DMS 273 (cell line): ENCODE results near the gene IKZF1.
A peak's percentile ranks its signal among the peaks of the same experiment; 100 is the strongest.

Experiments used
- DNase-seq: peaks from one replicate; lab custom pipeline; 2025; ENCODE audit not compliant: unreplicated experiment; lab: John Stamatoyannopoulos, UW

The IKZF1 gene

DNA sequence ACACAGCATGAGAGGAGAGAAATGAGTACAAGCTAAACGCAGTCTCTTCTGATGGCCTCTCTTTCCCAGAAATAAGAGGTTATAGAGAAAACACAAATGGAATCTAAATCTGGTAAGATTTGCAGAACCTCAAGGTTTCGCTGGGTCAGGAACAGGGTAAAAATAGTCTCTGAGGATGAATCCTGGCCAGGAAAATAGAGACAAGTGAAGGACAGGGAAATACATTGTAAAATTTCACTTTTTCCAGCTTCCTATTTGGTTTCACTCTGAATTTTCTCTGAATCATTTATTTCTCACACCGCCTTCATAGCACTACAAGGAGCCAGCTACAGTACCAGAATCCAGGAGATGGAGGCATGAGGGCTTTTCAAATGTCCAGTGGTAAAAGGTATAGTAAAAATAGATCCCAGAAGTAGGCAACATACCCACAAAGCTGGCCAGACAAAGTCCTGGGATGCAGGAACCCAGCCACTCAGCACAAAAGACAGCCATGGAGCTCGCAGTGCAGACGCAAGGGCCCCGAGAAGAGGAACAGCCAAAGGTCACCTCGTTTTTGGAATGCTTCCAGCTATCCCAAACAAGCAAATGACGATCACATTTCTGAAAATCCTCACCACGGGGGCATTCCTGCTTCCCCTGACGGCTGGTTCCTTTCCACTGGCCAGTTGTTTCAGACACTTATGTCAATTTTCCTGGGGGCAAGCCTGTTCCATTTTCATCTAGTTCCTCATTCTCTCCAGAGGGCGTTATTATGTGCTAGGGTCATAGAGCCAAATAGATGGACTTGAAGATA lies 21.5 kb upstream of the IKZF1 start:
- no peak for DNase-seq

DNA sequence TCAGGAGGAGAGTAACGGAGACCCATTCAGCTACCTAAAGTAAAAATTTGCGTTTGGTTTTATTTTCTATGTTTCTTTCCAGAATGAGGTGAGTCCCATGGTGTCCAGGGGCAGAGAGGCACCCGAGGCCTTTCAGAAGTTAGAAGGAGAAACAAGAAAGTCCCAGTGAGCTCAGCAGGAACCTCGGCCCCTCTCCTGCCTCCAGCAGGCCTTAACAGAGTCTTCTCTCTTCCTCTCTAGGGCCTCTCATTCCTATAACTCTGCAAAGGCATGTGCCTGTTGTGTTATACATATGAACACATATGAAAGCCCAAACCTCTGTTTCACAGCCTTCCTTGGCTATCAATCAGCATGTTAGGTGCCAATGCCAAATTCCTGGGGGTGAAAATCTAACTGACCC lies 20.8 kb upstream of the IKZF1 start:
- no peak for DNase-seq

DNA sequence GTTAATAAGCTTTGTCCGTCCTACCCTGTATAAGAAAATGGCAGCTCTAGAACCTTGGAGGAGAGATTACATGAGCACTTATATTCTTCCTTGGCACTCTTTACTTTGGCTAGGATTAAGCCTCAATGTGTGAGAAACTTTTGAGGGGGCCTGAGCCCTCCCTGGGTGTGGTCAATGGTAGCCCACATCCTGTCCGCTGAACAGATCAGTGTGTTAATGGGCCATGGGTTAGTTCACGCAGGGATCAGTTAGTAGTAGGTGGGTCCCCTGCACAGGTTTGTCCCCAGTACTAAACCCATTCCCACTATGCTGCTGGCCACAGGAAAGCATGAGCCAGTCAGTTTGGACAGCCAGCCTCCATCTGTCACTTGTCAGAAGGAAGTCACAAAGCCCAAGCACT lies 20.2 kb upstream of the IKZF1 start:
- DNase-seq: no peak

DNA sequence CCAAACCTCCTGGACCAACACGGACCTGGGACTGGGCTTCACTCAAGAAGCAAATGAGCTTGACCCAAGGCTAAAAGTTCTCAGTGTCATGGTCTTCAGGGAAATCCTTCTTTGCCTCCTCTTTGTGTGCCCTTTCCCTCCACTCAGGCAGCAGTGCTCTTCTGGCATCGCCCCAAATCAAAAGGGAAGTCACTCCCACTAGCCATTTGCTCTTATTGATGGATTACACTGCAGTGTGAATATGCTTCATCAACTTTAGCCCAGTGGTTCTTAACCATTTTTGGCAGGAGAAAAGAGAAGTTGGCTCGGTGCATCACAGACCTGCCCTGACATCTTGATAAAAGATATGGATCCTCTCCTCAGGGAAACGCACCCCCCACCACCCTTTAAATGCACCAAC lies 19.2 kb upstream of the IKZF1 start:
- DNase-seq: no peak

GRCh38 chr7:50287129-50287528 lies 17.4 kb upstream of the IKZF1 start:
- DNase-seq: no peak

DNA sequence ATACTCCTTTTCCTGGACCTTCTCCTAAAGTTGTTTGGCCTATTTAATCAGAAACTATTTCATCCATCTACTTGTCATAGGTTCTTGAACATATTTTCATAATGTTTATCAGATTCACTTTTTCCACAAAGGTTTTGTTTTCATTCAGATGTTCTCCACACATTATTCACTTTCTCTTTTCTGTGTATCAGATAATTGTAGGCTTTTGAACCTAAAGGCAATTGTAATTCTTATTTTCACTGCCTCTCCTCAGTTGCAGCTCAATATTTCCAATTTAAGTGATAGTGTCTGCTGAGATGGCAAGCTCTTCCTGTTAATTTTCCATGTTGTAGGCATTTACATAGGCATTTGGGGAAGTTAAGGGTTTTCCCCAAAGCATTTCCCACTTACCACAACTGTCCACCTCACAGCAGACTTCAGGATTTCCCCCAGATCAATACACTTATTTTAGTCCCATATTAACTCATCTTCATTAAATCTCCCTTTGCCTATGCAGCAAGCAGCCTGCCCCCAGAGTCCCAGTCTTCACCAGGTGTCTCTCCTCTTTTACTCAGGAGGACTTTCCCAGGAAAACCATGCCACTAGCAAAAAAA lies 12.3 kb upstream of the IKZF1 start:
- DNase-seq: no peak

- no peak for DNase-seq
Measured at GRCh38 chr7:50292763-50293162, 11.8 kb upstream of the IKZF1 start.

DNA sequence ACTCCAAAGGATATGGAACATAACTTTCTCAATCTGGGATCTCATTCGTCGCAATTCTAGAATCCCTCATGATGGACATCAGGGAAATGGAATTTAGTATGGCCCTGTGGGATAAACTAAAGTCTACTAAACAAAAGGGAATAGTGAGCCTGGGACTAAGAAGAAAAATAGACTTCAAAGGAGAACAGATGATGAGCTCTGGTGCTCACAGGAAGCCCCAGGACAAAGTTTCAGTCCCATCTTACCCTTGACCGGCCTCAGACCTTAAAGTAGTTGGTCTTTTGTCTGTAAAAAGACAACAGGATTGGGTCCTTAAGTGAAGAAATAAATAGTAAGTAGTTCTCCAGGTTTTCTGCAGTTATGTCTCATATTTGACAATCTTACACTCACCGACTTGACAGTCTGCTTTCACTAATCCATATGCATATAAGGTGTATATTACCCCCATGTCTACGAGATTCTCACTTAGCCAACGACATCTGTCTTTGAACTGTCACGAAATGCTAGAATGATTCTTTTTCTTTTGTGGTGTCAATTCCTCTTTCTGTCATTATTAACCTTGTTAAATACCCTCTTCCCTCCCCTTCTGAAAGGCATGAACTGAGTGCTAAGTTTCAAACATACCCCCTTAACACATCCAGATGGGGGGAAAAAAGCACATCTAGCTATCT lies 10.9 kb upstream of the IKZF1 start:
- DNase-seq: no peak

- no peak for DNase-seq
Measured at GRCh38 chr7:50295133-50295532, 9.4 kb upstream of the IKZF1 start.

DNA sequence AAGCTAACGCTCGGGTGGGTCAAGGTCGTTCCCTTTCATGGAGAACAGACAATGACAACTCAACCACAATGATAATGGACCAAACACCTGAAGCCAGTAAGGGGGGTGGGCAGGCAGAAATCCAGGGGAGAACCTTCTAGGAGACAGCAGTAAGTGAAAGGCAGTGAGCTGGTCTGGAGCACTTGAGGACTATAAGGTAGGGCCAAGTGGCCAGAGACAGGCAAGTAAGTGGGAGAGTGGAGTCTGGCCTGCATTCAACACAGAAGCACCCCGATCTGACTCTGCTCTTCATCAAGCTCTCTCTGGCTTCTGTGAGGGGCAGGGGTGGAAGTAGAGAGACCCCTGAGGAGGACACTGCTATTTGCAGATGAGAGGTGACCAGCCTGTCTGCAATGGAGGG lies 7.7 kb upstream of the IKZF1 start:
- no peak for DNase-seq

DNA sequence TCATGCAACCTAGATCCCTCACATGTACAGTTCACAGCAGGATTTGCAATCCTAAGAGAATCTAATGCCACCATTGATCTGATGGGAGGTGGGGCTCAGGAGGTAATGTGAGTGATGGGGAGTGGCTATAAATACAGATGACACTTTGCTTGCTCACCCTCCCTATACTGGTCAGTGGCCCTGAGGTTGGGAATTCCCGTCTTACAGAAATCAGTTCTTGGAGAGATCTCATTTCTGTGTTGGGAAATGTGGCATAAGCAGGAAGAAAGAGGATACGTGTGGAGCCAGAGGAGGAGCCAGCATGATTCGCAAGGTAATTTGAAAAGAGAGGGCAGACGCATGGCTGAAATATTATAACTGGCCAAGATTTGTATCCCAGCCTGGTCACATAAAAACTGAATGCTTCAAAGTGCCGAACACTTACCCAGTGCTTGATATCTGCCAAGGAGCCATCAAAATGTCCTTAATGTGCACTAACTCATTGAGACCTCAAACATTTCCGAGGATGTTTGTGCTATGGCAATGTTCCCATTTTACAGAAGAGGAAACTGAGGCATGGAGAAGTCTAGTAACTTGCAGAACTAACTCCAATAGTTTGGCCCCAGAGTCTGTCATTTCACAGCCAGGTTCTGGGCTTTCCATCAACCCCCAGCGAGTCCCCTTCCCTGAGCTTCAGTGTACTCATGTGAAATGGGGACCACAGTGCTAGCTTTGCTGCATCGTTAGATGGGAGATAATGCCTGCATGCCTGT lies 5.5 kb upstream of the IKZF1 start:
- DNase-seq: no peak

- DNase-seq: no peak
Measured at GRCh38 chr7:50300336-50300735, 4.2 kb upstream of the IKZF1 start.

DNA sequence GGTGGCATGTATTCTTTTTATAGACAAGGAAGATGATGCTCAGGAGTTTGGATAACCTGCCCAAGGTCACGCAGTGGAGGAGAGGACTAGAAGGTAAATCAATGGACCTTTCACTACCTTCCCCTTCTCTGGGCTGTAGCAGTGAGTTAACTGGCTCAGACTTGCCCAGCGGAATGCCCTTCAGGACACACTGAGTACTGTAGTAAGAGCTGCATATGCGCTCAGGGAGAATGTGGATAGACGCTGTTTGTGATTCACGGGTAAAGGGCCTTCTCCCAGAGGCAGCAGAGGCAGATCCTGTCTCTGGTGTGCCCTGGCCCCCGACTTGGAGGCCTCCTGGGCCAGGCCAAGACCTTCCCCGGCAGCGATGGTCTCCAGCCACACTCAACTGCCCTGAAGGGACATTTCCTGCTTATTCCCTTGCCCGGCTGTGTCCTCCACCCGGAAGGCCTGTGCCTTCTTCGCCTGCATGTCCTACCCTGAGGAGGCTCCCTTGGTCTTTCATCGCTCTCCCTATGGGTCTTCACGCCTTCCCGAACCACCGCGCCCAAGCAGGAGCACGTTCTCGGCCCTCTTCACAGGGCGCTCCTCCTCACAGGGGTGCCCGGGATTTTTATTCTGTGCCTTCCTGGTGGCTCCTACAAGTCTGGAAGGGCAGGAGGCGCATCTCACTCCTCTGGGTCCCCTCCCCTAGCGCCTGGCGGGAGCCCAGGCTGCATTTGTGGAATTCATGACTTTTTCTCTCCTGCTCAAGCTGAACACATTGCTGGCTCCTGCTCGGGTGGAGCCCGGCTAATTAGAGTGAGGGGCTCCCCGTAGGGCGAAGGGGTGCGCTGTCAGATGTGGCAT lies 1.8 kb upstream of the IKZF1 start:
- peak; percentile 31 for DNase-seq

DNA sequence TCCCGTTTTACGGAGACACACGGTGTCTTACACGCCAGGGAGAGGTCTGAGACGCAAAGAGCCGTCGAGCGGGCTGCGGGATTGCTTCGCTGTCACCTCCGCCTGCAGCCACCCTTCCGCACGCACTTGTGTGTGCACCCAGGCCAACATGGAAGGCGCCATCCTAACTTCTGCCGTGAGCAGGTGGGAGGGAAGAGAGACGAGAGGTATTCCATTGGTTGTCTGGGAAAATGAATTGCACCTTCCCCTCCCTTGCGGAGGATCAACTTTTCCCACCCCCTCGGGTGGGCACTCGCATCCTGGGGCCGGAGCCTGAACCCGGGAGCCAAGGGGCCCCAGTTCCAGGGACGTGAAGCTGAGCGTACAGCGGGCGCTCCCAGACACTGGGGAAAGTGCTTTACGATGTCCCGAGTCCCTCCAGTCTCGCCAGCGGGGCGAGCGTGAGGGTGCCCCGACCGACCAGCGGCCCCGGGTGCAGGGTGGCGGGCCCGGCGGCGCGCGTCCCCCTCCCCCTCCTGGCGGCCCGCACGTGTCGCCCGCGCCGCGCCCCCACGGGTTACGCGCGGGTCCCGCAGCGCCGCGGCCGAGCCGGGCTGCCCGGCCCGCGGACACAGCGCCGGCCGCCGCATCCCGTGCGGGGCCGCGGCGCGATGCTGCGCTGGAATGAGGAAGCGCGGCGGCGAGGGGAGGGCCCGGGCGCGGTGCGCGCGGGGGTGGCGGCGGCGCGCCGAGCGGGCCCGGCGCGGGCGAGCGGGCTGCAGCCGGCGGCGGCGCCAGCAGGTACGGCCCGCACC lies 984 bp upstream of the IKZF1 start:
- DNase-seq: peak; percentile 83

DNA sequence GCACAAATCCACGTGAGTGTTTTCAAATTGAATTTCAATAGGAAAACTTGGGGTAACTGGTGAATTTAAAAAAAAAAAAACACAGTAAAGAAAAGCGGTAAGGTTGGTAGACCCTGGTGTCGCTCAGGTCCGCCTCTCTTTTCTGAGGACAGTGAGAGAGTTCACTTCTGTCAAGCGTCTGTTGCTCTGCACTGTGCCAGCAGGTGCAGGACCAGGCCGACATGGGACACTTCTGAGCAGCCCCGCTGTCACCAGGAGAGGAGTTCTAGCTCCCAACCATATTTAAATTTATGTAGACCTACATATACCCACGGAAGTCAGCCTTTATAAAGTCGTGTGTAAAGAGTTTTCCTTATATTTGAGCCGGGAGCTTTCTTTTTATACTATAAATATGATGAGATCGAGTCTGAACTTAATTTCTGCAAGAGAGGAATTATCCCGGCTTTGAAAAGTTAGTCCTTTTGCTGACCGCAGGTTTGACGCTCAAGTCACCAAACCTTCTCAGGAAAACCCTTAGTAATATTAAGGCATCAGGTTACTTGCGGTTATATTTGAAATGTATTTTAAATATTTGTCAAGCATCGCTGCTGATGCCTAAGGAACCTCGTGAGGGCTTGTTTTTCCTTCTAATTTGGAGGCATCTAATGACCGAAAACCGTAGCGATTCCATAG lies 531 bp downstream of the IKZF1 start:
- peak; percentile 50 for DNase-seq

DNA sequence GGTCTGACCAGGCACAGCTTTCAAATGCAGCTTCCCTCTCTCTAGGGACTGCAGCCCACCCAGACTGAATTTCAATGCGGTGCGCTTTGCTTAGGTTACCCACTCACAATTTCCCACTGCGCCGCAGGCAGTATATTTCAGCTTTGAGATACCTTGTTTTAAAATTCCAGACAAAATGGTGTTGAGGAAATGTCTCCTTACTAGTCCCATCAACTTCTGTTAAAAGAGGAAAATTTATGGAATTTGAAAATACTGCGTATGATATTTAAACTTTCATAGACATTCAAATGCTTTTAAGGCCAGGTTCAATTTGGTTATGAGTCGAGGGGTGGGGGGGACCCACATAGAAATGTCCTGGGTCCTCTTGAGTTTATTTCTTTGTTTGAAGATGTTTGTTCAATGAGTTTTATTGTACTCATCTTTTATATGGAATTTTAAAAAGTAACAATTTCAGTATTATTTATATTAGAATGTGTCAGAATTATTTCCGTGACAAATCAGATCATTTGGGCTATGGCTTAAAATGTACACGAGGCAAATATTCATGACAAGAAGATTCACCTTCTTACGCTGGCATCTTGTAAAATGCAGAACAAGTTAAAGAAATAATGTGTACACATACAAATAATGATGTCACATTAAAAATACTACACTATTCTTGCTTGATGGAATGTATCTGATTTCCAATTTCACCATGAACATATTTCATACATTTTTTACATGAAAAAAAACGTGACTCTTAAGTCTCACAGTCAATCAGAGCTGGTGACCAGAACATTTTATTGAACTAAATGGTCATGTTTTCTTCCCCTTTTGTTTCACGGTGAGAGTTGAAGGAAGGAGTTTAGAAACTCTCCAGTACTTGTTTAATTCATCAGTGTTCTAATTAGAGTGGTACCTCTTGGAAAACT lies 1.3 kb downstream of the IKZF1 start:
- no peak for DNase-seq

DNA sequence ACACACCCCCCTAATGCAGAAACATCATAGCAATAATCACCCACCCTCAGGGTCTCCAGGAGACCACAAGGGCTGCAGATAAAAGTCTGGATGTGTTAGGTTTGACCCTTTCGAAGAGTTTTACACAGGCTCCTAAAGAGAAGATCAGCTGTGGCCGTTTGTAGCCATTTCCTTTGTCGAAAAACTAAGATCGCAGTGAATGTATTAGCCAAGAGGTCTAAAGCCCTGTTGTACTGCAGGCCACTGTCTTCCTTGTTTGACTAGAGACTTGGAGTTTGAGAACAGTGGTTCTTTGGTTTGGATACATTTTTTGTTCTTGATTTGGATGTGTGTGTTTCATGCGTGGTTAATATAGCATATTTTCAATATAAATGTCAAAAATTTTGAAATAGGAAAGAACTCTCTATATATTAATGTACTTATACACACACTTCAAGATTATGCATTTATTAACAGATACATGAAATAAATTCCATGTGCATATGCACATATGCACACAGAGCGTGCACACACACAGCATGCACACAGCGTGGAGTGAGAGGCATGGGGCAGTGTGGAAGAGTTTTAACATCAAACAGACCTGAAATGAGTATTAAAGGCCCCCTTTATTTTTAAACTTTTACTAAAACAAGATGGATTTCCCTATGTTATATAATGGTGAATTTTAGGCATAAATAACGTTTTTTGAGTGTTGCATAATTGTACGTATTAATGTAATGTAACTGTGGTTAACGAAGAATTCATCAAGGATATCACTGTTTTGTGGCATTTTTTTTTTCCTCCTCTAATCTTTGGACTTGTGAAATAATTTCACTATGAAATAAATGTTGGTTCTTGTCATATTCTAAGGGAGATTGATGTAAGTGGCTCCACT lies 2.2 kb downstream of the IKZF1 start:
- DNase-seq: no peak
